ENCODE data around the gene ZFR. TPM values are rescaled to one million over a fixed set of nuclear protein-coding genes. Genes with fewer than 3 reads are reported as not detected.
A peak's percentile ranks its signal among the peaks of the same experiment; 100 is the strongest.

ZFR gene
- polyA plus RNA-seq, 3 donors, result 29.8 to 81.8 (median 62.3) TPM

DNA sequence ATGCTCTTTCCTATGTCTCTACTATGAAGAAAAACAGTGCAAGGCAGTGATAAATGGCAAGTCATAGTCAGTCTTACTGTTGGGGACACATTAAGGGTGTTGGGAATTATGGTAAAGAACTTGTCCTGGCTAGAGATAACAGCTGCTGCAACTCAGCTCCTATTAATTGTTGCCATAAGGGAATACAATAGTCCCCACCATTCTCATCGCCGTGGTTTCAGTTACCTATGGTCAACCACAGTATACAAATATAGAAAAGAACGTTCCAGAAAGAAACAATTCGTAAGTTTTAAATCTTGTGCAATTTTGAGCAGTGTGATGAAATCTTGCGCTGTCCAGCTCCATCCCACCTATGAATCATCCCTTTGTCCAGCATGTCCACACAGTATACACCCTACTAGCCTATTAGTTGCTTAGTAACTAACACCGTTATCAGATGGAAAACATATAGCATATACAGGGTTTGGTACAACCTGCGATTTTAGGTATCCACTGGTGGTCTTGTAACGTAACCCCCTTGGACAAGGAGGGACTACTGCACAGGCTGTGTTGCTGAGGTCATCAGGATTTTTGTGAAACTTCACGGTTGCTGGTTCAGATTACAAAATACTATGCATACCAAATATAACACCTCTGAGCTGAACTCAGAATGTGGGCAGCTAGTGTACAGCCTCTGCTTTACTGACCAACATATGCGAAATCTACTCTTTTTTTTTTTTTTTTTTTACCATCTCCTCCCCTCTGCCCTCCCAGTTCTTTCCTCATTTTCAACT is 53.5 kb downstream of the ZFR start:
- H3K9ac ChIP-seq (ENCODE audit: insufficient read depth, low read length, poor library complexity, severe bottlenecking), result peak overlapping the region; percentile 15
- peaks cover 51 to 69% of the 10 kb centered on the region in 2 donors for H3K36me3 Mint-ChIP-seq

DNA sequence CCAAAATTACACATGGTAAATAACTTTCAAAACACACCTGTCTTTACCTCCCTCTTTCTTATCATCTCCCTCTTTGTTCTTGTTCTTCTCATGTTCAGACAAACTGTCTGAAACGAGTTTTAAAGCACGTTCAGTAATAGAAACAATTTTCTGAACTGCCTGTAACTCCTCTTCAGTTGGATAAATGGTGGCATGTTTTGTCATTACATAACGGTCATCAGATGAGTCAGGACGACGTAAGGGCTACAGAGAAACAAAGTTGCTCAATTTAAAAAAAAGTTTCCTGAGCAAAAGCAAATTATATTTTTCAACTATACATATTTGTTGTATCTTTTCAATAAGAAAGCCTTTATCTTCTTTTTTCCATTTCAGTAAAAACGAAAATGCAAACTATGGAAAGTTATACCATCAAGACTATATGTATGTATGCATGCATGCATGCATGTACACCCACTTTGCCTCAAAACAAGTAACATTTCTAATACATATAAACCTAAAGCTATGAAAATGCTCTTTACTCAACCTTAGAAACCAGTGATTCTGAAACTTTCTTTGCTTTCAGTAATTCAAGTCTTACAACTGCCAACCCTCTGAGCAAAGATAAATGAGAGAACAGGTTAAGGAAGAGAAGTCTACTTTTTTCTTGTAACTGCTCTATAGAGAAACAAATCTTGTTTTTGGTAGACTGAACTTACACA is 56.0 kb downstream of the ZFR start:
- Mint-ChIP-seq H3K27ac (peak overlapping the region; percentile 78 to 98 (median 98)), H3K4me1 (peaks cover 36% of the 10 kb centered on the region), H3K36me3 (peaks cover 55 to 66% of the 10 kb centered on the region in 2 donors), H3K4me3 (no peak overlapping the region), H3K27me3 (ENCODE audit: low read depth in 3 of 3) (no peaks in the 10 kb centered on the region), H3K9me3 (no peaks in the 10 kb centered on the region)
- Histone ChIP-seq H3K9ac (ENCODE audit: insufficient read depth, low read length, poor library complexity, severe bottlenecking) (no peak overlapping the region), H3K27ac (ENCODE audit: low read depth in 1 of 2, low read length in 2 of 2) (peak overlapping the region in 1 of 2 donors; percentile 85), H3K27me3 (ENCODE audit: control insufficient read depth in 2 of 2, insufficient read depth in 2 of 2, low read length in 2 of 2) (no peaks in the 10 kb centered on the region), H3K4me1 (ENCODE audit: control insufficient read depth in 1 of 2, insufficient read depth in 2 of 2, low read length in 2 of 2) (peaks cover 37 to 44% of the 10 kb centered on the region in 2 donors), H3K79me2 (ENCODE audit: insufficient read depth, low read length) (peaks cover 48% of the 10 kb centered on the region), H4K20me1 (ENCODE audit: insufficient read depth, low read length) (peaks cover 5% of the 10 kb centered on the region), H3K36me3 (replicated peaks in 1 of 2; ENCODE audit: control insufficient read depth in 1 of 2, insufficient read depth in 2 of 2, low read length in 2 of 2) (peaks cover 67 to 84% of the 10 kb centered on the region in 2 donors), H3K4me3 (replicated peaks in 1 of 3; ENCODE audit: low read depth in 2 of 3, low read length in 3 of 3) (no peak overlapping the region), H2AFZ (ENCODE audit: insufficient read depth, low read depth, low read length, poor library complexity, severe bottlenecking) (no peak overlapping the region), H3K9me3 (replicated peaks in 1 of 2; ENCODE audit: control insufficient read depth in 1 of 2, insufficient read depth in 1 of 2, low read length in 2 of 2) (no peaks in the 10 kb centered on the region), H3K4me2 (replicated peaks; ENCODE audit: extremely low read depth, low read length, poor library complexity, severe bottlenecking) (no peak overlapping the region)
- WGBS (ENCODE audit: insufficient coverage), result no CpG with 5 or more reads among the region's 6 CpGs
- TF ChIP-seq, protein P1, sequence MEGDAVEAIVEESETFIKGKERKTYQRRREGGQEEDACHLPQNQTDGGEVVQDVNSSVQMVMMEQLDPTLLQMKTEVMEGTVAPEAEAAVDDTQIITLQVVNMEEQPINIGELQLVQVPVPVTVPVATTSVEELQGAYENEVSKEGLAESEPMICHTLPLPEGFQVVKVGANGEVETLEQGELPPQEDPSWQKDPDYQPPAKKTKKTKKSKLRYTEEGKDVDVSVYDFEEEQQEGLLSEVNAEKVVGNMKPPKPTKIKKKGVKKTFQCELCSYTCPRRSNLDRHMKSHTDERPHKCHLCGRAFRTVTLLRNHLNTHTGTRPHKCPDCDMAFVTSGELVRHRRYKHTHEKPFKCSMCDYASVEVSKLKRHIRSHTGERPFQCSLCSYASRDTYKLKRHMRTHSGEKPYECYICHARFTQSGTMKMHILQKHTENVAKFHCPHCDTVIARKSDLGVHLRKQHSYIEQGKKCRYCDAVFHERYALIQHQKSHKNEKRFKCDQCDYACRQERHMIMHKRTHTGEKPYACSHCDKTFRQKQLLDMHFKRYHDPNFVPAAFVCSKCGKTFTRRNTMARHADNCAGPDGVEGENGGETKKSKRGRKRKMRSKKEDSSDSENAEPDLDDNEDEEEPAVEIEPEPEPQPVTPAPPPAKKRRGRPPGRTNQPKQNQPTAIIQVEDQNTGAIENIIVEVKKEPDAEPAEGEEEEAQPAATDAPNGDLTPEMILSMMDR (IDR thresholded peaks at IDR 0.05), result no peak
- intact Hi-C loops (cut with micrococcal nuclease), result loop anchor here in 1 of 2 donors (10.0 kb wide), 1 partner anchor 56 kb away; the partner anchor contains the start of gene ZFR
- DNase-seq, result peak; percentile 62 to 82 (median 77)

More for the DNA sequence above, 53.5 kb downstream of the ZFR start:
- no peak overlapping the region for H2AFZ ChIP-seq (ENCODE audit: insufficient read depth, low read depth, low read length, poor library complexity, severe bottlenecking)
- H3K4me2 ChIP-seq (replicated peaks; ENCODE audit: extremely low read depth, low read length, poor library complexity, severe bottlenecking), result peak overlapping the region; percentile 21
- Mint-ChIP-seq H3K27me3 (ENCODE audit: low read depth in 3 of 3) (no peaks in the 10 kb centered on the region), H3K4me3 (peak overlapping the region in 1 of 2 donors; percentile 35), H3K4me1 (peaks cover 39% of the 10 kb centered on the region), H3K9me3 (no peaks in the 10 kb centered on the region), H3K27ac (peak overlapping the region; percentile 78 to 98 (median 98))
- no peaks in the 10 kb centered on the region for H3K9me3 ChIP-seq (replicated peaks in 1 of 2; ENCODE audit: control insufficient read depth in 1 of 2, insufficient read depth in 1 of 2, low read length in 2 of 2)
- peak; percentile 80 to 92 (median 90) for DNase-seq
- peaks cover 41% of the 10 kb centered on the region for H3K79me2 ChIP-seq (ENCODE audit: insufficient read depth, low read length)
- H4K20me1 ChIP-seq (ENCODE audit: insufficient read depth, low read length), result peaks cover 5% of the 10 kb centered on the region
- H3K4me3 ChIP-seq (replicated peaks in 1 of 3; ENCODE audit: low read depth in 2 of 3, low read length in 3 of 3), result no peak overlapping the region
- no peaks in the 10 kb centered on the region for H3K27me3 ChIP-seq (ENCODE audit: control insufficient read depth in 2 of 2, insufficient read depth in 2 of 2, low read length in 2 of 2)
- TF ChIP-seq, protein P1 (IDR thresholded peaks at IDR 0.05), result no peak
- peaks cover 41 to 49% of the 10 kb centered on the region in 2 donors for H3K4me1 ChIP-seq (ENCODE audit: control insufficient read depth in 1 of 2, insufficient read depth in 2 of 2, low read length in 2 of 2)
- peak overlapping the region; percentile 52 to 85 for H3K27ac ChIP-seq (ENCODE audit: low read depth in 1 of 2, low read length in 2 of 2)
- peaks cover 66 to 84% of the 10 kb centered on the region in 2 donors for H3K36me3 ChIP-seq (replicated peaks in 1 of 2; ENCODE audit: control insufficient read depth in 1 of 2, insufficient read depth in 2 of 2, low read length in 2 of 2)
- intact Hi-C loops (cut with micrococcal nuclease), result loop anchor here in 1 of 2 donors (10.0 kb wide), 2 partner anchors 204 to 216 kb away; partner anchors contain the start of gene GOLPH3
- 6% methylated on average over 4 of the region's 10 CpGs for WGBS (ENCODE audit: insufficient coverage)

Measured in CD14-positive monocyte (primary cell).